Measurements from ENCODE around the gene ASXL1.

The ASXL1 gene

DNA sequence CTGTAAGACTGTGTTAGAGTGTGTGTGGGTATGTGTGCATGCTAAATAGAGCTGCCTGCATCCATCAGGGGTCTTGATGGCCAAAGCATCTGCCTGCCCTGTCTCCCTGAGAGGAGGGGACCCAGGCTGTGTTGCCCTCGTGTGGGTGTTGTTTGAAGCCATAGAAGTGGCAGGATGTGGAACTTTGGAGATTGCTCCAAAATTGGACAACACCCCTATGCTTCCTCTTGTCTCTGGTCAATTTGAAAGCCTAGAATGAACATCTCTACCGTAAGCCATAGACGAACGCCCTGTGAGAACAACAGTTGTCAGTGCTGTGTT is 82.6 kb downstream of the ASXL1 start:
- no peak for DNase-seq (ENCODE audit: low read depth)

DNA sequence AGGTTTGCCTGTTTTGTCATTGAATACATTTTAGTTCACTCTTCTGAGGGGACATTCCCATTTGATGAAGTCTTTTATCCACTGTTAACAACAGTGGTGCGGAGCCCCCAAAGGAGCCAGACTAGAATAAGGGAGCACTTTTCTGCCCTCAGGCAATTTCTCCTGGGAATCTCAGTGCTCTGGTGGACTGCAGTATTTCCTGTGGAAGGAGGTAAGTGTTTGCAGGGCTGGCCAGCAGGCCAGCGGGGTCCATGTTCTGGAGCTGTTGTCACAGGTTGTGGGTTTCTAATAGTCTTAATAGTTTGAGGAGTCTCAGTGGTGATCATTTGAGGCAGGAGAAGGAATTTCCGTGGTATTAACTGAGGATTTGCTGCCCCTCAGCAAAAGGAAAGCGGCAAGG is 83.5 kb downstream of the ASXL1 start:
- no peak for DNase-seq (ENCODE audit: low read depth)

DNA sequence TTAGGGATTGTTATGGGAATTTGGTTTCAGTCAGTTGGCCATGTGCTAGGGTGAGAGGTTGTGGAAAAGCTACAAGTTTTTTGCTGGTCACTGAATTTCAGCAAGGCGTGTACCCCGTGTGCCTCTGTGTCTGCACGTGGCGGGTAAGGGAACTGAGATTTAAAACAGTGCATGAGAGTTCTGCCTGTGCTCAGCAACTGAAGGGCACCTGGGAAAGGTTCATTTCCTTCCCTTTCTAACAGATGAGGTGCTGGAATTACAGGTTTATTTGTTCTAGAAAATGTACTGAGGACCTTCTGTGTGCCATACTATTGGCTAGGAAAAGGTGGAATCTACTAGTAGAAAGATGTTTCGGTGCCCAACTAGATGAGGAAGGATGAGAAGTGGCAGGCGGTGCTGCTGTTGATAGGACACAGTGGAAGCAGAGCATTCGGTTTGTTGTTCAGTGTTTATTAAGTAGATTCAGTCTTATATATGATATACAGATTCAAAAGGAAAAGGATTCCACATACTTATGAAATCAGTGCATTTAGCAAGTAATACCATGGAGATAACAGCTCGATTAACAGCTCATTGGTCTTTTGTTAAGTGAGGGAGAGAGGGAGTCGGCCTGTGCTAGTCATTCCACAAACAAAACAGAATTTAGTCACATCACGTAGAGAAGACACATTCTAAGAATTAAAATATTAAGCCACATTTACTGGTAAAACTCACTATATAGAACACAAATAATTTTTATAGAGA is 84.7 kb downstream of the ASXL1 start:
- no peak for DNase-seq (ENCODE audit: low read depth)

DNA sequence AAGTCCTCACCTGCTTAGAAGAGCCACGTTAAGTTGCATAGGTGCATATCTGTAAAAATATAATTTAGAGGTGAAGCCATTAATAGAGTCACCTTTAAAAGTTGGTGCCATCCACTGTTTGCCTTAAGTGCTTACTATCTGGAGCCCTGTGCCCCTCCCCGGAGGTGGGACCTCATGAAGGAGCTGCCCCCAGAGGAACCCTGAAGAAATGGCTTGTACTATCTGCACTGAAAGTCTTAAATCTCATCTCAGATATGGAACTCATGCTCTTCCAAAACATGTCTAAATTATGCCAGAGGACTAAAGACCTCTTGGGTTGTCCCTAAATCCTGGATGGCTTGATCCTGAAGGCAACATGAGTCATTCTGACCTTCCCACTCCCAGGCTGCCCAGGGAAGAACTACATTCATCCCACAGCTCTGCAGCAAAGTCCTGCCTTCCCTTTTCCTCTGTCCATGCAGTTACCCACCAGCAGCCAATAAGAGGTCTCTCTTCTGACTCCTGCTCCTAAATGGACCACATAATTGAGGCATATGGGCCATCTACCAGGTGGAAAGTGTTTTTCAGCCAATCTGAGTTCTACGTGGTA is 85.3 kb downstream of the ASXL1 start:
- DNase-seq (ENCODE audit: low read depth): no peak

DNA sequence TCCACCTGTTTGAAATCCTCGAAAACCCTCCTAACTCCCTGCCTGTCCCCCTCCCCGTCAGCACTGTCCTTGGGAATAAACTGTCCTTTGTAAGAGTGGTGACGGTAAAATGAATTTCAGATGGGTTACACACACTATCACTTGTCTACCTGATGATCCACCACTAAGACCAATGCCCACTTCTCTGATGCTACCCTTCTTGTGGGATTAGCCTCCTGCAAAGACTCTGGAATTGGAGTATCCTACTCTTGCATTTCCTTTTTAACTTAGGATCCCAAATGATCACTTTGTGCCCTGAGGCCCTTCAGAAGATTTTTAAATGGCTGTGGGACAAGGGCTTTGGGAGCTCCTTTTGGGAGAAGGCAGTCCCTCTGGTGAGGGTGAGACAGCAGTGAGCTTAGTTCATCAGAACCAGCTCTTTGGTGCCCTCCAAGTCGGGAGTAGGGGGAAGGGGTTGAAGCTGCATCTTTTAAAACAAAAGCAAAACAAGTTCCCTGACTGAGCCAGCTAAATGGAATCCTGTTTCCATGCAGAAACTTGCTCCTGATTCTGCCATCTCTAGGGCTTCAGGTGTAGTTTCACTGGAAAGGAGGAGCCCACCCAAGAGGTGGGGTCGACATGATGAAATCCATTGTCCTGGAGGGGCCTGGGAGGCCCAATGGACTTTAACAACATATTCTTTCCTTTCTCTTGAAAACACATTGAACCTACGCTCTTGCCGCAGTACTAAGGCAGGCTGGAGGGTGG is 86.5 kb downstream of the ASXL1 start:
- DNase-seq (ENCODE audit: low read depth): no peak

DNA sequence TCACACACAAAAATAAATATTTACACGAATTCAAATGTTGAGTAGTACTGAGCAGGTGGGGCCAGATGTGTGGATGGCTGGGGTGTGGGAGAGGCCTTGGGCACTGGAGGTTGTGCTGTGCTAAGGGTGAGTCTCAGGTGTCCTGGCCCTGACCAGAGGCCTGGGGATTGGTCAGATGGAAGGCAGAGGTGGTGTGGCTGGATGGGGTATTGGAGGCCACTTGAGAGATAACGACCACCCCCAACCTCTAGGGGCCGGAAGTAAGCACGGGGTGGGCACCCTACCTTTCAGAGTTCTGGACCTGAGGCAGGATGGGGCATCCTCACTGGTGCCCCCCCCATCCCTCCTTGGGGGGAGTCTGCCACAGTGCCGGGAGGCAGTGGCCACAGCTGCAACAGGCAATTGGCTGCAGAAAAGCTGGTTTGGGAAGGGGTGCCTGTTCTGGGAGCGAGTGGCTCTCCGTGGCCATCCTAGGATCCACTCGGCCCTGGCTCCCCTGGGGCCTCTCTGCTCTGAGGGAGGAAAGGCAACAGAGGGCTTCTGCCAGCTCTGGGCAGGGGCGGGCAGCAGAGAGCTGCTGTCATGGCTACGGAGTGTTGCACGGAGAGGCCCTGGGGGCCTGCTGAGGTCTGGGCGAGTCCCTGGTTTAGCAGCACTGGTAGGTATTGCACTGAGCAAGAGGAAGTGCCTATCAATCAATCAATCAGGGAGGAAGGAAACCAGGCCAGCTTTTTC is 87.6 kb downstream of the ASXL1 start:
- DNase-seq (ENCODE audit: low read depth): no peak

DNA sequence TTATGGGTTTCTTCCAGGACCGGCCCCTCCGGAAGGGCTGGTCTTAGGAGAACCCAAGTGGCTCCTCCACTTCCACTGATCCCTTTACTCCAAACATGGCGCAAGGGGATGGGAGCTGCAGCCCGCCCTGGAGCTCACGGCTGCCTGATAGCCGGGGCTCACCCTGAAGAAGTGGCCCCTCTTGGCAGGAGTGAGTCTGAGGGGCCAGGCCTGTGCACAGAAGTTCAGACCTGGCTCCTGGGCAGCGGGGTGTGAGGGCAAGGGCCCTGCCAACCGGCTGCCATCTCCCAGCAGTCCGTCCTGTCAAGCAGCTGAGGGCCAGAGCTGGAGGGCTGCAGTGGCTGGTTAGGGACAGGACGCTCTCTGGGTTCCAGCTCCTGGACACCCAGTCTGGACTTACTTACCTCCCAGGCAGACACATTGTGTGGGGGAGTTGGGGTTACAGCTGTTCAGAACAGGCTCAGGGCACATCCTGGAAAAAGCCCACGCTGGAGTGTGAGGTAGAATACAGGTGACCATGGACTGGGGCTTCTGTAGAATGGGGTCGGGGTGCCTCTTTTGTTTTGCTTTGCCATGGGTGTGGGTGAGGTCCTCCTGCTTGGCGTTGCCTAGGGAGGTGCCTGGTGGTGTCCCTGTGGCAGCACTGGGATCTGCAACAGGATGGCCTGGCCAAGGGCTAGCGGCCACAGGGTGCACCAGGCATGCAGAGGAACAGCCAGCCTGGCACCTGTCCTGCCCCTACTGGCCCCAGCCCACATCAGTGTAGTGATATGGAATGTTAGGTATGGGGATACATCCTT is 88.4 kb downstream of the ASXL1 start:
- no peak for DNase-seq (ENCODE audit: low read depth)

DNA sequence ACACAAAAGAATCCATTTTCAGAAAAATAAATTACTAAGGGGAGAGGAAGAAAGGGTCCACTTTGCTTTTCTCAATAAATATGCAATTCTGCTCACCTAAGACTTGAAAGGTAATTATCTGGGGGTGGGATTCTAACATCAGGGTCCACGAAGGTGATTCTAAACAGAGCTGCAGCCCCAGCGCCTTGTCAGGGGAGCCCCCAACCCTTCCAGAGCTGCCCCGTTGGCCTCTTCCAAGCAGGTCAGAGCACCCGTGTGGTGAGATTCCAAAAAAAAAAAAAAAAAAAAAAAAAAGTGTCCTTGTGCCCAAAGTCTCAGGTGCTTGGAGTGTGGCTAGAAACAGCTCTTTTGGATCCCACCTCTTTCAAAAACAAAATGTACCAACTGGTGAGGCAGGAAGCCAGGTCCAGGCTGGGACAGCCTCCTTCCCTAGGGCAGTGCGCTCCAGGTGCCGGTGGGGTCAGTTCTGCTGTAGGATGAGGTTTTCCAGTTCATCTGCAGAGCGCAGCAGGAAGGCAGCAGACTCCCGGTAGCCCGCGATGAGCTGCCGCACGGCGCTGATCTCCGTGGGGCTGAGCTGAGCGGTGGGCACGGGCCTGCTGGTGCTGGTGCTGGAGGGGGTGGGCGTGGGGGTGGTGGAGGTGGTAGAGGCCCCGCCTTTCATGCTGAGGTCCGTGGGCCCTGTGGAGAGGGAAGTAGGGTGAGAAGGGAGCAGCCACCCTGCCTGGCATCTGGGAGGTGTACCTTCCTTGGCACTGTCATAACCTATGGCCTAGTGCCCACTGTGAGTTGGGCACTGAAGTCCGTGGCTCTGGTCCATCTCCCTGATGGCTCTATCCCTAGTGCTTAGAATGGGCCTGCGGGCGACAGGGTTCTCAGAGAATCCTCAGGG is 89.3 kb downstream of the ASXL1 start:
- no peak for DNase-seq (ENCODE audit: low read depth)

DNA sequence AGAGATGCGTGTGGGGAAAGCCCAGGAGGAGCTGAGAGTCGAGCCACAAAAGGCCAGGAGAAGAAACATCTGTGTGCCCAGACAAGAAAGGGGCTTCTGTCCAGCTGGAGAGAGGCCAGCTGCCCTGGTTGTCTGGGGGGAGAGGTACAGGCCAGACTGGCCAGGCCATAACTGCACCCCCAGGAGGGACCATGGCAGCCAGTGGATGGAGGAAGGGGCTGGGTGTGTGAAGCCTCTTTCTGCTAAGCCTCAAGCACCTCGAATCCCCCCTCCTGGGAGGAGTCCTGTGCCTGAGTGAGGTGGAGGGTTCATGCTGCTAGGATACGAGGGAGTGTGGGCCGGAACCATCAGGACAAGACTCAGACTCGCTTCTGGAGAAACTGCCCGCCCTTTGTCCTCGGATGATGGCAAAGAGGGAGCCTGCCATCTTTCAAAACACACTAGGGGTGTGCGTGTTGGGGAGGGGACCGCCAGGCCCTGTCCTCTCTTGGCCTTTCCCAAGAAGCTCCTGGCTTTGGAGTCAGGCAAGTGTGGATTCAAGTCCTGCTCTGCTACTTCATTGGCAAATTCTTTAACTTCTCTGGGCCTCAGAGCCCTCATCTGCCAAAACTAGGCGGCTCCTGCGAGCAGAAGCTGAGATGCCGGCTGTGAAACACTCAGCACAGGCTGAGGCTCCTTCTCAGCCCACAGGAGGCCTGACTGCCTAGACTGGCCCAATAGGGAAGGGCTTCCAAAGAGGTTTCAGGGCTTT is 90.3 kb downstream of the ASXL1 start:
- no peak for DNase-seq (ENCODE audit: low read depth)

DNA sequence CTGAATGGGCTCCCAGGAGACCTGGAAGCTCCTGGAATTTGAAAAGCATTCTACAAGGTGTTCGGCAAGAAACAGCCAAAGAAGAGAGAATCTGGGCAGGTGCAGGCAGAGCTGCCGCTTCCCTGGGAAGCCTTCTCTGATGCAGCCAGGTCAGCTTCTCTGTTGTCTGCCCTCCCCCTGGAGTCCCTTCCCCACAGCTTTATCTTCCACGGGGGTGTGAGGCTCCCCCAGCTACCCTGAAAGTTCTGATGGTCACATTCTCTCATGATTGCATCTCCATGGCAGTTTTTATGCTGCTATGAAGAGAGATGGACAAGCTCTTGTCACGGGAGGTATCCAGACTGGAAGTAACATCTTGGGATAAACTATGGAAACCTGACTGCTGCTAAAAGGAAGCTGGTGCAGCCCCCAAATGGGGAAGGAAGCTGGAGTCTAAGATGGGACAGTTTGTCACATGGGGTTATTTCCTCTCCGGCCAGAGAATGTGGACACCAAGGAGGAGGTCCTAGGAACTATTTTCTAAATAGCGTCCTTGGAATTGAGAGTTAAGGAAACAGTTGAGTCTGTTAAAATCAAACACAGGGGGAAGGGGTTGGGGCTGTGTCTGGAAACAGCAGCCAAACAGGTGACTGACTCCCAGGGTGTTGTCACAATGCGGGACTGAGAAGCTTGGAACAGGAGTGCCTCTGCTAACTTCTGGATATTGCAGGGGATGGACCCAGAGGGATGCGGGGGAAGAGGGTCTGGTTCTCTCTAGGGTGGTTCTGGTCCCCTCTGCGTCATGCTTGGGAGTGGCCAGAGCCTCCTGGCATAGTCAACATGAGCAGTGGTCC is 91.1 kb downstream of the ASXL1 start:
- DNase-seq (ENCODE audit: low read depth): no peak

DNA sequence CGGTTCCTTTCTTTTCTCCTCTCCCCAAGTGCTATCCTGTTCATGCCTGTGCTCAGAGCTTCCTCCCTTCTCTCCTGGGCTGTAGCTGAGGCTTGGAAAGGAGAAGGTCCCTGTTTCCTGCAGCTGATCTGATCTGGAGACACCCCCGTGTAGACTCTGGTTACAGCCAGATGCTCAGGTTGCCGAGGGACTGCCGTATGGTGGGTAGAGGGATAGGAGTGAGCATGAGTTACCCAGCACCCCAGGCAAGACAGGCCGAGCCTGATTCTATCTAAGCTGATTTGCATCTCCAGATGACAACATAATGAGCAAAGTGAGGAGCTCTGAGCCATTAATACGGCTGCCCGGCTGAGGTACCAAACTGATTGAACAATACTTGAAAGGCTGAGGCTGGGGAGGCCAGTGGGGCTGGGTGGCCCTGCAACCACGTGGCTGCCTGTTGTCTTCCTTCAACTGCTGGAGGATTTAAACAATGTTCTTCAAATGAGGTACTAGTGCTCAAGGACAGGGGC is 91.8 kb downstream of the ASXL1 start:
- DNase-seq (ENCODE audit: low read depth): no peak

DNA sequence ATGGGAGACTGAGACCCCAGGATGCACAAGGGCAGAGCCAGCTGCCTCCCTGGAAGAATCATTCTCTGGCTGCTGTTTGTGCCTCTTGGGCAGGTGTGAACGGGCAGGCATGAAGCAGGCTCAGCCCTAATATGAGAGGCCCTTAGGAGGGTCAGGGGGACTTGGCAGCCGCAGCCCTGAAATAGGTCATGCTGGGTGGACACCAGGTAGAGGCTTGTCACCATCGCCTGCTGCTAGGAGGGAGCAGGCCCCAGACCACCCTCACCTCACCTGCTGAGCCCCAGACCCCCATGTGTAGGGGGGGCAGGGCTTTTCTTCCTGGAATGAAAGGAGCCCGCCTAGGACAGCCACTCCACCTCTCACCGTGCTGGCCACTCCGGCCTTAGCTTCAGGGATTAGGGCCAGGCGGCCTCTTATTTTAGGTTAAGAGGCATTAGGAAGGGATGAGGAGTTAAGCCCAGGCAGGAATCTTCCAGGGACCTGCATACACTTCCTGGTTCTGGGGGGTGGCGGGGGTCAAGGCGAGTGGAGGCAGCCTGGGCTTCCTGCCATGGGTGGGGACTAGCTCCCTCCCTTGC is 92.4 kb downstream of the ASXL1 start:
- DNase-seq (ENCODE audit: low read depth): no peak

DNA sequence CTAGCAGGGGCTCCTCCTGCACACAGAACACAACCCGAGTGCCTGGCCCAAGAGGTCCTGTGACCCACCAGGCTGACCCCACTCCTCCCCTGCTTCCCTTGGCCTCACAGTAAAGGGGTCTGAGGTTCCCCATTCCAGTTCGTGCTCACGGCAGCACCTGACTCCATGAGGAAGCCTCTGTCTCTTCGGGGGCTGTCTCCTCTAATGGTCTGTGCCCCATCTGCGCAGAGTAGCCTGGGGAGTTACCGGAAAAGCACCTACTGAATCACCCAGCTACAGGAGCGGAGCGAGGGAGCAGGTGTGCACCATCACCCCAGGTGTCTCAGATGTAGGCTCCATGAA is 93.2 kb downstream of the ASXL1 start:
- no peak for DNase-seq (ENCODE audit: low read depth)

DNA sequence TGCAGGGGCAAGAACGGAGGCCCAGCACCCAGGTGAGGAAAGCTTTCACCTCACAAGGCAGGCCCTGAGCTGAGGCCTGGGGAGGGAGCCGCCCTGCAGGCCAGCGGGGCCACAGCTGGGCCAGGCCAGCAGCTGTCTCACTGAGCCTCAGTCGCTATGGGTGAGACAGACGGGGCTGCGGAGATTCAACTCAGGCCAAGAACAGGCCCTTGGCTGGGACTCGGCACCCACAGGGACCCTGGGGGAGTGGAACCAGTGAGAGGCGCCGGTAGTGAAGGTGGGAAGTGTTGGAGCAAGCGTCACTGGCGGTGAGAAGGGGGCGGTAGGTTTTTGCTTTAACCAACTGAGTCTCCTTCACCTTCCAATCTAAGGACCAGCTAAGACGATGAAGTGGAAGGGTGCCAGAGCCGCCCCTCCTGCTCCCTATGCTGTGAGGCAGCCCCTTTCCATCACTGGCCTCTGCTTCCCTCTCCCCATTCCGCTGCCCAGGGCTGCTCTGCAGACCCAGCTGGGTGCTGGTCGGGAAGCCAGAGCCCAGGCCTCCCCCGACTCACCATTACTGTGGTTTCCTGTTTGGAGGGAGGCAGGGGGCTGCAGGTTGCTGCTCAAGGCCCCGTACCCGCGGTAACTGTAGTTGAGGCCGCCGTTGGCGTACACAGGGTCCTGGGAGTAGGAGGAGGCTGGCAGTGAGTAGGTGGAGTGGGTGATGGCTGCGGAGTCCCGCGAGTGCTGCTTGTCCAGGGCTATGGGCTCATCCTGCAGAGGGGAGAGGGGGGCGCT is 93.7 kb downstream of the ASXL1 start:
- DNase-seq (ENCODE audit: low read depth): no peak

DNA sequence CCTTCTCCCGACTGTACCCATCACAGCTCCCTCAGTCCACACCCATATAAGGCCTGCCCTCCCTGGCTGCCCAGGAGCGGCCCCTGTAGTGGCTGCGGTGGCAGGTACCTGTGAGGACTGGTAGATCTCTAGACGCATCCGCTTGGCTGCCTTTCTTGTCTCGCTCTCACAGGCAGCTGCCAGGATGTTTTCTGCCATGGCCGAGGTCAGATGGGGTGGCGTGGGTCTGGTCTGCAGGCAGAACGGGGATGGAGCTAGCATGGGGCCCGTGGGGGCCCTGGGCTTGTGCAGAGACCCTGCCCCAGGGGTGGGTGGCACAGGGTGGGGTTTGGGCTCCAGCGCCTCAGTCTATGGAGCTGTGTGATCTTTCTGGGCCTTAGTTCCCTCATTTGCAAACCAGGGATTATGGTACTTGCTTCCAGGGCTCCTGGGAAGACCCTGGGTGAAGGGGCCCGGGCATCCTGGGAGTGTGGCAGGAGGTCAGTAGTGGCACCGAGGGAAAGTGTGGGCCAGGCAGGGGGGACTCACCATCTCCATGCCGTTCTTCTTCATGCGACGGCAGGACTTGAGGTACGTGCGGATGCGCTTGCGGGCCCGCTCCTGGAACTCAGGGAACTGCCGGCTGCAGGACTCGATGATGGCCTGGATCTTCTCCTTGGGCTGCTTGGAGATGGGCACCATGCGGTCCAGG is 94.8 kb downstream of the ASXL1 start:
- DNase-seq (ENCODE audit: low read depth): no peak

DNA sequence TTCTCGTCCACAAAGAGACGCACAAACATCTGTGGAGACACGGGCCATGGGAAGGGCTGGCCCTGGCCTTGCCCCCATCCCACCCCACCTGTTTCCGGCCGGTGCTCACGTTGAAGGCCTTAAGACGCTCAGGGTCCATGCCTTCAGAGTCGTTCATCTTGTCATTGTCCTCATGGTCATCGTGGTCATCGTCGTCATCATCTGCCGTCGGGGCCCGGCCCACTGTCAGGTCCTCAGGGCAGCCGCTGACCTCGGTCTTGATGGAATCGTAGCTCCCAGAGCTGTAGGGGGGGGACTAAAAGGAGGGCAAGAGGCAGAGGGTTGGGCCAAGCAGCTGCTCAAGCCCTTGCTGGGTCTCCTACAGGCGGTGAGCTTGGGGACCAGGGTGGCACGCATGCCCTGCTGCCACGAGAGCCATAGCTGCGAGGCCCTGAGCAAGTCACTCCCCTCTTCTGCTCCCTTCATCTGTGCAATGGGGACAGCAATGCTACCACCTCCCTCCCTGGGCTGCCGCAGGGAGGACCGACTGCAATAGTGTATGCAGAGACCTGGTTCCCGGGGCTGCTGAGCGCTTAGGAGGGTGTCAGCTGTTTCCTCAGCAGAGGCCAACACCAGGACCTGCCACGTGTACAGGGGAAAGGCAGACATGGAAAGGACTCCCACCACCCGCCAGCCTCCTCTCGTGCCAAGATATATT is 95.5 kb downstream of the ASXL1 start:
- no peak for DNase-seq (ENCODE audit: low read depth)
